ENCODE measurements around the gene KIF15. TPM values are rescaled to one million over a fixed set of nuclear protein-coding genes. Genes with fewer than 3 reads are reported as not detected.

The KIF15 gene
- polyA plus RNA-seq, 4 donors: 22.0 to 23.9 (median 22.2) TPM

- no peak for DNase-seq (ENCODE audit: low read depth in 4 of 4, low spot score in 3 of 4)
Observed at GRCh38 chr3:44877333-44877732, 115.7 kb downstream of the KIF15 start.

DNA sequence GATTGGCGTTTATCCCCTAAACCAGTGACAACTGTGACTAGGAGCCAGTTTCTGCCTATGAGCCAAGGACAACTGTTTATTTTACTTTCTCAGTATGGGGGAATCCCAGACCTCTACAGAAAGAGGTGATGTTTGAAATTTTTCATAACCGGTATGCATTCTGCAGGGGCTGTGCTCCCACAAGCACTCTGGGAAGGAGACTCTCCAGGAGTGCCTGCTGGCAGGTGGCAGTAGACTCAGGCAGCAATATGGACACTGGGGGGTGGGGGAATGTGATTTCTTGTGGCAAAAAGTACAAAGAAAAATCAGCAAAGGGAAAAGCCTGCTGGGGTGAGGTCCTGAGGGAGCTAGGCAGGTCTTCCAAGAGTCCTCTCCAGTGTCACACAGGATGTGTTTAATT lies 118.7 kb downstream of the KIF15 start:
- no peak for DNase-seq (ENCODE audit: low read depth in 4 of 4, low spot score in 3 of 4)

- DNase-seq (ENCODE audit: low read depth in 4 of 4, low spot score in 3 of 4): no peak
Observed at GRCh38 chr3:44883213-44883955, 121.8 kb downstream of the KIF15 start.

GRCh38 chr3:44883999-44884431 lies 122.4 kb downstream of the KIF15 start:
- DNase-seq (ENCODE audit: low read depth in 4 of 4, low spot score in 3 of 4): no peak

DNA sequence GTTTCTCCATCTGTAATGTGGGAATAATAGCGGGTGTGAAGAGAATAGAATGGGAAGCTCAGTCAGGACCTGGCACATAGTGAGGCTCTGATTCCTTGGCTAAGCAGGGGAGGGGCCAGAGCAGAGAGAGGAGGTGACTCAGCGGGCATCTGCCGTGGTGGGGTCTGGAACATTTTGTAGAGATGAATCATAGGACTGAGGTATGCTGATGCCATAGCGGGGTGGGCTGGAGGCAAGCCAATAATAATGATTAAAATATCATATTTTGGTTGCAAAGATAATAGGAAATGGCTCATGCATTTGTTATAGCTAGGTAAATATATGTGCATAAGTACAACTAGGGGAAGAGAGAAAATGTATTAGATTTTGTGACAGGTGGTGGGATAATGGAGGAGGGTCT lies 124.0 kb downstream of the KIF15 start:
- DNase-seq (ENCODE audit: low read depth in 4 of 4, low spot score in 3 of 4): no peak

DNA sequence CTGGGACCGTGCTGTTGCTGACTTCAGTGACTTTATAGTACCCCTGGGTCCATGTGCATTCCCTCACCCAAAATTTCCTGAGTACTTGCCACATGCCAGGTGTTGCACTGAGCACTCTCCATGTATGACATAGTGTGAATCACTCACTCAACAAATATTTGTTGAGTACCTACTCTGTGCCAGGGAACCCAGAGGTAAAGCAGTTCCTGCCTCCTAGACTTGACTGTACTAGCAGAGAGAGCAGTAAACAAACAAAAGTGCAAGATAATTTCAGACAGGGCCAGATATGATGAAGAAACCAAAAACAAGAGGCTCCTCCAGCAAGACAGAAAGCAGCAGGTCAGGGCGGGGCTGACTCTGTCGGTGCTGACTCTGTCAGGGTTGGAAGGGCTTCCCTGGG lies 125.0 kb downstream of the KIF15 start:
- DNase-seq (ENCODE audit: low read depth in 4 of 4, low spot score in 3 of 4): no peak

DNA sequence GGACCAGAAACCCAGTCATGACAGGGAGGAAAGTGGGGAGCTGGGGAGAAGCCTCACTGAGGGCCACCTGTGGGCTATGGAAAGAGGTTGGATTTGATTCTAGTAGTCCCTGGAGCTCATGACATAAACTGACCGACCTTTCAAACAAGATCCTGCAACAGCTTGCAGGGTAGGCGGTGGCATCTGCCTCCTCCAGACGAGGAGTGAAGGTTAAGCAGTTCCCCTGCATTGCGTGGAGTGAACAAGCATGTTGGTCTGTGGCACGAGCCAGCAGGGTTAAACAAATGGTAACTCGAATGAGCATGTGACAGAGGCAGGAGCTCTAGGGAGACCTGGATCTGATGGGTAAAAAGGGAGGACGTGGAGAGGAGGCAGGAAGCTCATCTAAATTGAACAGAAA lies 125.5 kb downstream of the KIF15 start:
- DNase-seq (ENCODE audit: low read depth in 4 of 4, low spot score in 3 of 4): no peak

DNA sequence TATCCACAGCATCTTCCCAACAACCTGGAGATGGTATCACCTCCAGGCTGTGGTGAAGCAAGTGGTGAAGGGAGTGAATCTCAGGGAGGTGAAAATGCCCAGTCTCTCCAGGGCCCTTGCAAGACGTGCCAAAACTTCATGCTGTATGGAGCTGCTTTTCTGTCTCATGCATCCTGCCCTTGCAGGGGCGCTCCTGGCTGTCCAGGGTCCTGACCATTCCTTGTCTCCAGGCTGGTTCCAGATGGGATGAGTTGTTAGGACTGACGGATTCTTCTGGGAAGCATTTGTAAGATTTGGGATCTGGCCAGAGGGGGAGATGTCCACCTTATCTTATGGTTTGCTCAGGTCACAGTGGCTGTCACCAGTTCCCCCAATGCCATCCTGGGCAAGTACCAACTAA lies 128.7 kb downstream of the KIF15 start:
- DNase-seq (ENCODE audit: low read depth in 4 of 4, low spot score in 3 of 4): no peak

- DNase-seq (ENCODE audit: low read depth in 4 of 4, low spot score in 3 of 4): no peak
Observed at GRCh38 chr3:44890852-44891251, 129.3 kb downstream of the KIF15 start.

DNA sequence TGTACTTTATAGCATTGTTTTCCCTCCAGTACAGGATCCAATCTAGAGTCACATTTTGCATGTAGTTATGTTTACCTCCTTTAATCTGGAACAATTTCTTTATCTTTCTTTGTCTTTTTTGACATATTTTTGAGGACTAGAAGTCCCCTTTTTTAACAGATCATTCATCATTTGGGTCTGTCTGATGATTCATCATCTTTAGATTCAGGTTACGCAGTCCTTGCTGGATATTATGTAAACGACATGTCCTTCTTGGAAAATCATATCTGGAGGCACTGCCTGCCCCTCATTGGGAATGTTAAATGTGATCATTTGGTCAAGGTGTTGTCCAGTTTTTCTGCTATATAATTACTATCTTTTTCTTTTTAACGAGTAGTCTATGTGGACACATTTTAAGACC lies 131.1 kb downstream of the KIF15 start:
- DNase-seq (ENCODE audit: low read depth in 4 of 4, low spot score in 3 of 4): no peak

DNA sequence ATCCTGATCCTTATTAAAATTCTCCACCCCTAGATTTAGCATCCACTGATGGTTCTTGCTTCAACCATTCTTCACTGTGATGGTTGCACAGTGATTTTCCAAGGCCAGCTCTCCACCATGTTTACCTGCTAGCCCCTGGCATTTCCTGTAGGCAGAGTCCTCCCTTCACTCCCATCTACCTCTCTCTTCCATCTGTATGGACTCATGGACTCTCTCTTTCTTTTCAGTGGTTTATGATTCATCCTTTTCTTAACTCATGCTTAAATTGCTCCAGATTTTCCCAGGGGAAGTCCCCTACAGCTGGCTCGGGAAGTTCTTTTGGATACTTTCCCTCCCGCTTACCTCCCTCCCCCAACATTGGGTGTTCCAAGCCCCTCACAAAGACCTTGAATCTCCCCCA lies 131.5 kb downstream of the KIF15 start:
- no peak for DNase-seq (ENCODE audit: low read depth in 4 of 4, low spot score in 3 of 4)

GRCh38 chr3:44894485-44894884 lies 132.9 kb downstream of the KIF15 start:
- no peak for DNase-seq (ENCODE audit: low read depth in 4 of 4, low spot score in 3 of 4)

DNA sequence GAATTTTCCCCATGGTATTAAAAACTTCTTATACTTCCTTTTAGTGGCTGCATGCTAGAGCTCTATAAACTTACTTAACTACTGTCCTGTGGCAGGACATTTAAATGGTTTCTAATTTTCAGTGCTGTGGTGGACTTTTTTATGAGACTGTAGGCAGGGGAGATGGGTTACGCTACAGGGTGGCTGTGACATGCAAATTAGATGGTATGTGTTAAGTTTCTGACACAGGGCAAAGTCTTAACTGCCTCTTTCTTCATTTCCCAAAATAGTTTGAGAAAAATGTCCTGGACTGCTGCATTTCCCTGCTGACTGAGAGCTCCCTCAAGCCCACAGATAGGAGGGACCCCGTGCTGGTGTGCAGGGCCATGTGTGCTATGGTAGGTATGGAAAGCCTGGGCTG lies 134.8 kb downstream of the KIF15 start:
- DNase-seq (ENCODE audit: low read depth in 4 of 4, low spot score in 3 of 4): no peak

DNA sequence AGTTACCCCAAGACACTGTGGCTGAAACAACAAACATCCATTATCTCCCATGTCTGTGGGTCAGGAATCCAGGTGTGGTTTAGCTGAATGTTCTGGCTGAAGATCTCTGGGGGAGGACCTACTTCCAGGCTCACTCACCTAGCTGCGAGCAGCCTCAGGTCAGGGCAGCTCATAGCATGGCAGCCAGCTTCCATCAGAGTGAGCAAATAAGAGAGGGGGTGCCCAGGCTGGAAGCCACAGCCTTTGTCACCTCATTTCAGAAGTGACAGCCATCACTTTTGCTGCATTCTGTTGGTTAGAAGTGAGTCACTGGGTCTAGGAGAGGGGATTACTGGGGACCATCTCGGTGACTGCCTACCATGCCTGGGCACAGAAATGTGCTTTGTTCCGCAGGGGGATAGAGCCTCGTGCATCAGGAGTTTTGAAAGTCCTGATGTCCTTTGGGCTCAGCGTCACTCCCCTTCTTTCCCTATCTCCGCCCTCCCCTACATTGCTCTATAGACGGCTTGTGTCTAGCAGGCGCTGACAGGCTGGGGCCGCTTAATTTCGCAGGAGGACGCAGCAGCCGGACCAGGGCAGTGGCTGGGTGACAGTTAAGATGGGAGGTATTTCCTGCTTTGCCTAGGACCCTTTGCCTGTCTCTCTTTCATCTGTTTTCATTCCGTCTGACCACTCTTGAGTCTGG lies 138.2 kb downstream of the KIF15 start:
- DNase-seq (ENCODE audit: low read depth in 4 of 4, low spot score in 3 of 4): no peak

DNA sequence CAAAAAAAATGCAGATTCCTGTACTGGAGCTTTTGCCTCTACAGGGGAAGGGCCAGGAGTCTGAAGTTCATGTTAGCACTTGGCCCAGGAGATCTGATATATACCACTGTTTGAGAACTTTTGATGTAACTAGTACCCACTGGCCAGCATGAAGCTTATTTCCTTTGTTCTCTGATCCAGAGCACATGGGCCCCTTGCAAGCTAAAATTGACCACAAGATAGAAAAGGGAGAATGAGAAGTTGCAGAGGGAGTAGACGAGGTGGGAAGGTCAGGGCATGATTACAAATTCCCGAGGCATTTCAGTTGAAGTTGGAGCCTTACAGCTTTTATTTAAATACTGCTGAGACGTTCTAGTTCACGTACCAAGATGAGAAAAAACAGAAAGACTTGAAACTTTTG lies 141.0 kb downstream of the KIF15 start:
- no peak for DNase-seq (ENCODE audit: low read depth in 4 of 4, low spot score in 3 of 4)

Other genes starting within 250 kb of the KIF15 start
- gene ZKSCAN7, start 206.6 kb upstream of the KIF15 start, polyA plus RNA-seq (ENCODE audit: insufficient read length in 4 of 4): 10 to 100 TPM; 16.2 to 19.4 (median 17.4) TPM
- gene ZNF660, start 176.8 kb upstream of the KIF15 start, polyA plus RNA-seq (ENCODE audit: insufficient read length in 4 of 4): 10 to 100 TPM in 2 of 4 donors, 1 to 10 TPM in 2; 8.2 to 13.7 (median 10.3) TPM
- 10 to 100 TPM; 30.5 to 36.5 (median 34.7) TPM for gene ZNF197, start 136.8 kb upstream of the KIF15 start, polyA plus RNA-seq (ENCODE audit: insufficient read length in 4 of 4)
- 10 to 100 TPM in 3 of 4 donors, 1 to 10 TPM in 1; 9.4 to 11.6 (median 10.5) TPM for gene ZNF35, start 113.1 kb upstream of the KIF15 start, polyA plus RNA-seq (ENCODE audit: insufficient read length in 4 of 4)
- 10 to 100 TPM; 11.2 to 13.6 (median 13.5) TPM for gene ZNF502, start 49.1 kb upstream of the KIF15 start, polyA plus RNA-seq (ENCODE audit: insufficient read length in 4 of 4)
- 10 to 100 TPM; 11.3 to 13.0 (median 11.9) TPM for gene ZNF501, start 32.2 kb upstream of the KIF15 start, polyA plus RNA-seq (ENCODE audit: insufficient read length in 4 of 4)
- gene KIAA1143, start 175 bp upstream of the KIF15 start, polyA plus RNA-seq (ENCODE audit: insufficient read length in 4 of 4): 10 to 100 TPM; 49.0 to 74.8 (median 64.7) TPM
- gene TMEM42, start 100.1 kb downstream of the KIF15 start, polyA plus RNA-seq (ENCODE audit: insufficient read length in 4 of 4): 10 to 100 TPM; 26.7 to 31.5 (median 28.7) TPM
- gene TGM4, start 112.8 kb downstream of the KIF15 start, polyA plus RNA-seq (ENCODE audit: insufficient read length in 4 of 4): under 1 TPM in 3 of 4 donors, not detected in 1; 0.06 to 0.11 (median 0.06) TPM
- gene ZDHHC3, start 214.4 kb downstream of the KIF15 start, polyA plus RNA-seq (ENCODE audit: insufficient read length in 4 of 4): 10 to 100 TPM; 79.5 to 92.4 (median 88.8) TPM
- 10 to 100 TPM; 45.4 to 51.1 (median 48.7) TPM for gene EXOSC7, start 214.4 kb downstream of the KIF15 start, polyA plus RNA-seq (ENCODE audit: insufficient read length in 4 of 4)